Prostate gland (tissue), 2 donors: ENCODE measurements around the gene SERINC4.
"Not testable (repeated sequence)": the region's sequence is repeated elsewhere in the genome, so short reads cannot be mapped to it uniquely, and the experiment has no call there.

Source experiments
- POLR2A ChIP-seq: fragments of 450-650 bp; IDR thresholded peaks from one replicate; pipeline ENCODE4 v1.6.1; 2016; ENCODE audit warnings: antibody characterized with exemption, mild to moderate bottlenecking
- TF ChIP-seq, protein P1 (sequence below), 4 experiments: fragments of 200-600 bp in 2 of 4; fragments of 450-650 bp in 2 of 4; sonication (generic) in 2 of 4; IDR thresholded peaks; 1 replicate in 3 of 4; 2 replicates in 1 of 4; pipeline ENCODE4 v1.5.1; 2016 to 2019; ENCODE audit warnings: antibody characterized with exemption in 4 of 4, mild to moderate bottlenecking in 2 of 4, moderate library complexity in 2 of 4

DNA sequence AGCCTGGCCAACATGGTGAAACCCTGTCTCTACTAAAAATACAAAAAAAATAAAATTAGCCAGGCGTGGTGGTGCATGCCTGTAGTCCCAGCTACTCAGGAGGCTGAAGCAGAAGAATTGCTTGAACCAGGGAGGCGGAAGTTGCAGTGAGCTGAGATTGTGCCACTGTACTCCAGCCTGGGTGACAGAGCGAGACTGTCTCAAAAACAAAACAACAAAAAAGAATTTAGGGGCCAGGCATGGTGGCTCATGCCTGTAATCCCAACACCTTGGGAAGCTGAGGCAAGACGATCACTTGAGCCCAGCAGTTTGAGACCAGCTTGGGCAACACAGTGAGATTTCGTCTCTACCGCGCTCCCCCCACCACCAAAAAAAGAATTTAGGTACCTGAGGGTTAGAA lies 2.7 kb upstream of the SERINC4 start:
- TF ChIP-seq, protein P1, sequence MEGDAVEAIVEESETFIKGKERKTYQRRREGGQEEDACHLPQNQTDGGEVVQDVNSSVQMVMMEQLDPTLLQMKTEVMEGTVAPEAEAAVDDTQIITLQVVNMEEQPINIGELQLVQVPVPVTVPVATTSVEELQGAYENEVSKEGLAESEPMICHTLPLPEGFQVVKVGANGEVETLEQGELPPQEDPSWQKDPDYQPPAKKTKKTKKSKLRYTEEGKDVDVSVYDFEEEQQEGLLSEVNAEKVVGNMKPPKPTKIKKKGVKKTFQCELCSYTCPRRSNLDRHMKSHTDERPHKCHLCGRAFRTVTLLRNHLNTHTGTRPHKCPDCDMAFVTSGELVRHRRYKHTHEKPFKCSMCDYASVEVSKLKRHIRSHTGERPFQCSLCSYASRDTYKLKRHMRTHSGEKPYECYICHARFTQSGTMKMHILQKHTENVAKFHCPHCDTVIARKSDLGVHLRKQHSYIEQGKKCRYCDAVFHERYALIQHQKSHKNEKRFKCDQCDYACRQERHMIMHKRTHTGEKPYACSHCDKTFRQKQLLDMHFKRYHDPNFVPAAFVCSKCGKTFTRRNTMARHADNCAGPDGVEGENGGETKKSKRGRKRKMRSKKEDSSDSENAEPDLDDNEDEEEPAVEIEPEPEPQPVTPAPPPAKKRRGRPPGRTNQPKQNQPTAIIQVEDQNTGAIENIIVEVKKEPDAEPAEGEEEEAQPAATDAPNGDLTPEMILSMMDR (IDR thresholded peaks at IDR 0.05): not testable (repeated sequence)
- TF ChIP-seq POLR2A: not testable (repeated sequence)
